CD4-positive, alpha-beta memory T cell (primary cell): Measurements from ENCODE around the gene ECPAS. TPM values are rescaled to one million over a fixed set of nuclear protein-coding genes. Genes with fewer than 3 reads are reported as not detected.
"Not testable (repeated sequence)": the region's sequence is repeated elsewhere in the genome, so short reads cannot be mapped to it uniquely, and the experiment has no call there.

Source experiments
- CTCF ChIA-PET: fragments of 350-600 bp; sonication (Branson Sonifier 250); formaldehyde crosslinking; loops from one replicate; lab custom pipeline; 2021; ENCODE audit warnings: inconsistent platforms; ENCODE audit not compliant: partially characterized antibody; lab: Charles Lee
- POLR2A ChIA-PET: fragments of 350-600 bp; sonication (Branson Sonifier 250); formaldehyde crosslinking; loops from one replicate; lab custom pipeline; 2021; ENCODE audit not compliant: partially characterized antibody; lab: Charles Lee
- DNase-seq, 5 donors: peaks; one replicate each; pipeline versions ENCODE4 v3.0.0 to v3.0.0-alpha.2; 2020 to 2022; ENCODE audit warnings: mixed read lengths in 1 of 5
- H3K27ac ChIP-seq: one replicate; pipeline ENCODE4 v1.7.0; 2013; ENCODE audit warnings: low read depth, low read length
- H3K27me3 ChIP-seq: 2 replicates; pipeline ENCODE4 v1.7.0; 2013; ENCODE audit warnings: mild to moderate bottlenecking, low read length, moderate library complexity; ENCODE audit not compliant: insufficient read depth
- H3K36me3 ChIP-seq: 2 replicates; pipeline ENCODE4 v1.7.0; 2013; ENCODE audit warnings: mild to moderate bottlenecking, low read length, moderate library complexity; ENCODE audit not compliant: insufficient read depth
- H3K4me1 ChIP-seq: 2 replicates; pipeline ENCODE4 v1.7.0; 2013; ENCODE audit warnings: mild to moderate bottlenecking, low read length, moderate library complexity; ENCODE audit not compliant: insufficient read depth
- H3K4me3 ChIP-seq, 2 donors: one replicate each; pipeline ENCODE4 v1.7.0; 2013; ENCODE audit warnings: low read length in 2 of 2, mild to moderate bottlenecking in 1 of 2
- H3K9me3 ChIP-seq, 2 donors: one replicate each; pipeline ENCODE4 v1.7.0; 2013; ENCODE audit warnings: low read length in 2 of 2, control low read depth in 1 of 2; ENCODE audit not compliant: control insufficient read depth in 1 of 2
- H3K27ac Mint-ChIP-seq, 7 donors: one replicate each; pipeline ENCODE4 v1.8.0; 2020 to 2021; ENCODE audit warnings: mixed read lengths in 7 of 7, mild to moderate bottlenecking in 6 of 7, inconsistent platforms in 3 of 7, moderate library complexity in 3 of 7
- H3K27me3 Mint-ChIP-seq, 2 donors: one replicate each; pipeline ENCODE4 v1.8.0; 2020 to 2021; ENCODE audit warnings: mixed read lengths in 2 of 2
- H3K36me3 Mint-ChIP-seq, 2 donors: one replicate each; pipeline ENCODE4 v1.8.0; 2020 to 2021; ENCODE audit warnings: mixed read lengths in 2 of 2, inconsistent platforms in 1 of 2, mild to moderate bottlenecking in 1 of 2
- H3K4me1 Mint-ChIP-seq, 4 donors: one replicate each; pipeline ENCODE4 v1.8.0; 2020 to 2021; ENCODE audit warnings: mixed read lengths in 4 of 4, mild to moderate bottlenecking in 1 of 4
- H3K4me3 Mint-ChIP-seq, 8 donors: one replicate each; pipeline ENCODE4 v1.8.0; 2020 to 2021; ENCODE audit warnings: mixed read lengths in 8 of 8, mild to moderate bottlenecking in 7 of 8, moderate library complexity in 6 of 8, inconsistent platforms in 3 of 8
- H3K9me3 Mint-ChIP-seq, 8 donors: one replicate each; pipeline ENCODE4 v1.8.0; 2020 to 2021; ENCODE audit warnings: mixed read lengths in 8 of 8, mild to moderate bottlenecking in 5 of 8, inconsistent platforms in 3 of 8, moderate library complexity in 1 of 8
- intact Hi-C: fragments of 100-400 bp; cut with micrococcal nuclease; formaldehyde crosslinking; loops from one replicate; pipeline ENCODE4 v1.15.1; 2023
- polyA plus RNA-seq, 2 donors: library from polyadenylated mRNA; unstranded; fragments of 300-500 nt; fragmentation: Illumina TruSeq; gene quantifications; one replicate each; pipeline ENCODE4 v1.2.3, GENCODE V29; 2021
- total RNA-seq, 2 experiments: library from RNA; stranded (reverse); gene quantifications; one replicate each; pipeline ENCODE4 v1.2.3, GENCODE V29; 2021

ECPAS gene
- total and polyA plus RNA-seq, 4 experiments from 2014 or later, result 9.6 to 80.3 (median 48.6) TPM

- peaks cover 8 to 12% of the 10 kb centered on the region in 2 donors for H3K27me3 Mint-ChIP-seq
- POLR2A ChIA-PET, CTCF ChIA-PET: not testable (repeated sequence)
Observed at GRCh38 chr9:111497196-111497595, 13.0 kb upstream of the ECPAS start.

DNA sequence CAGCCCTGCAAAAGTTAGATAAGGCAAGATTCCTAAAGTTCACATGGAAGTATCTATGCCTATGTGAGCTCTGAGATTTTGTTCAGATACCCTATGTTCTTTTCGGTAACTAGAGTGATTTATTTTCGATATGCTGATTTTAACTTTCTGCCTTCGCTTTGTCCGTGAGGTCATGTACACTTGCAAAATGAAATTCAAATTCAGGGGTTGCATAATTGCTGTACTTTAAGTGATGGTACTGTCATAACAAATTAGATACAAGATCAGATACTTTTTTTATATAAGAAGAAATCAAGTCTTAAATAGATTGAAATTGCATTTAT, 350 bp upstream of the ECPAS start:
- Histone ChIP-seq H3K36me3 (no peaks in the 10 kb centered on the region), H3K27ac (peak overlapping the region; percentile 70), H3K4me3 (peak overlapping the region; percentile 56 to 69), H3K27me3 (no peaks in the 10 kb centered on the region), H3K9me3 (no peaks in the 10 kb centered on the region), H3K4me1 (peaks cover 11% of the 10 kb centered on the region)
- H3K27me3 Mint-ChIP-seq, result no peaks in the 10 kb centered on the region
- H3K4me1 Mint-ChIP-seq, result peaks cover 21 to 36% (median 27%) of the 10 kb centered on the region in 4 donors
- ChIA-PET POLR2A (interaction anchor here (0.8 to 3.7 kb wide), 5 partner anchors 40 to 895 kb away, joined by 3 to 22 read pairs (median 3); partner anchors contain the start of genes HSDL2 and ZNF483), CTCF (no interaction called here)
- intact Hi-C loops, result loop anchor here (1.0 to 10.0 kb wide), 5 partner anchors 41 to 1227 kb away; partner anchors contain the start of genes KIAA1958, PTGR1, TXN and ZNF483
- no peak for DNase-seq
- peak overlapping the region; percentile 86 to 93 (median 89) for H3K27ac Mint-ChIP-seq
- peaks cover 0 to 14% of the 10 kb centered on the region in 2 donors for H3K36me3 Mint-ChIP-seq
- H3K9me3 Mint-ChIP-seq, result no peaks in the 10 kb centered on the region
- H3K4me3 Mint-ChIP-seq, result peak overlapping the region; percentile 81 to 90 (median 86)

More at GRCh38 chr9:111497196-111497595, 13.0 kb upstream of the ECPAS start:
- H3K9me3 Mint-ChIP-seq, H3K36me3 Mint-ChIP-seq, H3K27me3 ChIP-seq, H3K4me1 Mint-ChIP-seq, intact Hi-C loops, DNase-seq, H3K4me3 ChIP-seq, H3K36me3 ChIP-seq, H3K27ac Mint-ChIP-seq, H3K4me3 Mint-ChIP-seq, H3K9me3 ChIP-seq, H3K4me1 ChIP-seq, H3K27ac ChIP-seq: not testable (repeated sequence)

GRCh38 chr9:111483439-111483857, 735 bp downstream of the ECPAS start:
- Mint-ChIP-seq H3K27me3 (no peaks in the 10 kb centered on the region), H3K4me1 (peaks cover 27 to 42% (median 32%) of the 10 kb centered on the region in 4 donors), H3K9me3 (no peaks in the 10 kb centered on the region), H3K4me3 (peak overlapping the region in 3 of 8 donors; percentile 21 to 78 (median 35)), H3K36me3 (peaks cover 0 to 14% of the 10 kb centered on the region in 2 donors), H3K27ac (no peak overlapping the region)
- Histone ChIP-seq H3K27me3 (no peaks in the 10 kb centered on the region), H3K9me3 (no peaks in the 10 kb centered on the region), H3K27ac (peak overlapping the region; percentile 70), H3K36me3 (no peaks in the 10 kb centered on the region), H3K4me3 (peak overlapping the region in 1 of 2 donors; percentile 56), H3K4me1 (peaks cover 11% of the 10 kb centered on the region)
- POLR2A ChIA-PET, result interaction anchor here (0.6 to 3.7 kb wide), 10 partner anchors 29 to 1268 kb away, joined by 3 to 22 read pairs (median 4); partner anchors contain the start of genes DNAJC25, GNG10, HSDL2 and SNX30
- peak in 3 of 5 donors; percentile 59 to 67 (median 62) for DNase-seq
- intact Hi-C loops, result loop anchor here (1.0 to 10.0 kb wide), 8 partner anchors 111 to 1791 kb away; partner anchors contain the start of genes CDC26, DNAJC25, GNG10 and KIAA1958
- CTCF ChIA-PET, result no interaction called here

DNA sequence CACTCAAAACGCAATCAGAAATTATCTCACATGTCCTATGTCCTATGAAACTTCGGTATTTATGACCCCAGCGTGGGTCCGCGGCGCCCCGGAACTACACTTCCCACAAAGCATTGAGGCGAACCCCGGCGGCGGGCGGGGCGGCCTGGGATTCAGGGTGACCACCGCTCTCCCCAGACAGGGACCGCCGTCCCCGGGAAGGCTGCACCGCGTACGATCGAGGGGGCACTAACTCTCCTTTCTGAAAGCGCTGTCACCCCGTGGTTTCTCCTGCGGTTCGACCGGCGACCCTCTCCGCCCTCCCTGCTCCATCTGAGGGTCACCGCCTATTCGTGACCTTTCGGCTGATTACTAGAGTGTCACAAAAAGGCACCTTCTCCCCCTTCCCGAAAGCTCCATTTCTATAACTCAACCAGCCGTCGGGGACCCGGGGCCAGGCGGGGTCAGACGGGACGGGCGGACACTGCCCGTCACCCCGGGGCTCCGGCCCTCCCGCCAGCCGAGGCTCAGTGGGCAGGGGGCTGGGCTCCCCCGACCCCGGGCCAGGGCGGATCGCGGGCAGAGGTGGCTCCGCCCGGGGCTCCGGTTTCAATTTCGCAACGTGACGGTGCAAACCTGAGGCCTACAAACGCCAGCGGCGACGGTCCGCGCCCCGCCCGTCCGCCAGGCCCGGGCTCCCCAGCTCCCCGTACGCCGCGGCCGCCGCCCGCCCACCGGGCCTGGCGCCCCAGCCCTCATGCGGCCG, 1.3 kb downstream of the ECPAS start:
- peak overlapping the region; percentile 79 to 97 (median 92) for H3K27ac Mint-ChIP-seq
- H3K9me3 Mint-ChIP-seq, result no peaks in the 10 kb centered on the region
- peak overlapping the region; percentile 82 to 95 (median 90) for H3K4me3 Mint-ChIP-seq
- Histone ChIP-seq H3K9me3 (no peaks in the 10 kb centered on the region), H3K27ac (peak overlapping the region; percentile 83), H3K36me3 (no peaks in the 10 kb centered on the region), H3K27me3 (no peaks in the 10 kb centered on the region), H3K4me1 (peaks cover 11% of the 10 kb centered on the region), H3K4me3 (peak overlapping the region; percentile 89 to 91)
- H3K27me3 Mint-ChIP-seq, result no peaks in the 10 kb centered on the region
- ChIA-PET POLR2A (interaction anchor here (0.6 to 3.7 kb wide), 10 partner anchors 16 to 1269 kb away, joined by 3 to 22 read pairs (median 4); partner anchors contain the start of genes DNAJC25, GNG10, HSDL2 and SNX30), CTCF (no interaction called here)
- peaks cover 0 to 14% of the 10 kb centered on the region in 2 donors for H3K36me3 Mint-ChIP-seq
- peaks cover 27 to 42% (median 33%) of the 10 kb centered on the region in 4 donors for H3K4me1 Mint-ChIP-seq
- peak; percentile 63 to 73 (median 68) for DNase-seq
- intact Hi-C loops, result loop anchor here (1.0 to 10.0 kb wide), 8 partner anchors 112 to 1792 kb away; partner anchors contain the start of genes CDC26, DNAJC25, GNG10 and KIAA1958

- H3K36me3 Mint-ChIP-seq, result peaks cover 0 to 14% of the 10 kb centered on the region in 2 donors
- no peaks in the 10 kb centered on the region for H3K27me3 Mint-ChIP-seq
- peak overlapping the region; percentile 83 for H3K27ac ChIP-seq
- H3K27me3 ChIP-seq, result no peaks in the 10 kb centered on the region
- no peaks in the 10 kb centered on the region for H3K9me3 Mint-ChIP-seq
- no peaks in the 10 kb centered on the region for H3K36me3 ChIP-seq
- peaks cover 32 to 49% (median 39%) of the 10 kb centered on the region in 4 donors for H3K4me1 Mint-ChIP-seq
- no peak for DNase-seq
- CTCF ChIA-PET, result no interaction called here
- H3K9me3 ChIP-seq, result no peaks in the 10 kb centered on the region
- intact Hi-C loops, result loop anchor here (2.0 to 10.0 kb wide), 6 partner anchors 113 to 1793 kb away; partner anchors contain the start of genes CDC26, GNG10, KIAA1958 and PRPF4
- peak overlapping the region in 1 of 2 donors; percentile 89 for H3K4me3 ChIP-seq
- POLR2A ChIA-PET, result interaction anchor here (0.8 to 3.7 kb wide), 6 partner anchors 17 to 1269 kb away, joined by 3 to 22 read pairs (median 8); partner anchors contain the start of genes DNAJC25, HSDL2, SNX30 and ZNF483
- peaks cover 11% of the 10 kb centered on the region for H3K4me1 ChIP-seq
- H3K4me3 Mint-ChIP-seq, result peak overlapping the region; percentile 82 to 95 (median 90)
- H3K27ac Mint-ChIP-seq, result peak overlapping the region; percentile 79 to 93 (median 92)
Observed at GRCh38 chr9:111481885-111482636, 2.1 kb downstream of the ECPAS start.

DNA sequence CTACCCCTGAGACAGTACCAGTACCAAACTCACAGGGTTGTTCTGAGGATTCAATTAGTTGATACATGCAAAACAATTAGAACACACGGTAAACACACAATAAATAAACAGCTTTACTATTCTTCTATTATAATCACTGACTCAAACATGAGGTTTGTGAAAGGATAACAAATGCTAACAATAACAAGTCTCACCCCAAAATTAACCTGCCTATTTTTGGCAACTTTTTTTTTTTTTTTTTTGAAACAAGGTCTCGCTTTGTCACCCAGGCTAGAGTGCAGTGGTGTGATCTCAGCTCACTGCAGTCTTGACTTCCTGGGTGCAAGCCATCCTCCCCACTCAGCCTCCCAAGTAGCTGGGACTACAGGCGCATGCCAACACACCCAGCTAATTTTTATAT, 6.5 kb downstream of the ECPAS start:
- Histone ChIP-seq H3K27me3 (no peaks in the 10 kb centered on the region), H3K9me3 (no peaks in the 10 kb centered on the region), H3K4me3 (no peak overlapping the region), H3K36me3 (no peaks in the 10 kb centered on the region), H3K27ac (no peak overlapping the region), H3K4me1 (peaks cover 18% of the 10 kb centered on the region)
- peak overlapping the region in 1 of 7 donors; percentile 20 for H3K27ac Mint-ChIP-seq
- H3K27me3 Mint-ChIP-seq, result no peaks in the 10 kb centered on the region
- H3K9me3 Mint-ChIP-seq, result no peaks in the 10 kb centered on the region
- peaks cover 46 to 64% (median 59%) of the 10 kb centered on the region in 4 donors for H3K4me1 Mint-ChIP-seq
- peak overlapping the region in 1 of 8 donors; percentile 13 for H3K4me3 Mint-ChIP-seq
- ChIA-PET POLR2A (no interaction called here), CTCF (no interaction called here)
- DNase-seq, result no peak
- intact Hi-C loops, result no loop called here
- peaks cover 0 to 8% of the 10 kb centered on the region in 2 donors for H3K36me3 Mint-ChIP-seq
